GM12878 (cell line): ENCODE data around the gene DUSP22. TPM values are rescaled to one million over a fixed set of nuclear protein-coding genes. Genes with fewer than 3 reads are reported as not detected.
"Not testable (repeated sequence)": the region's sequence is repeated elsewhere in the genome, so short reads cannot be mapped to it uniquely, and the experiment has no call there.

Experiments
- ATAC-seq: fragments of 200-7000 bp; cut with Tn5 transposase; 3 replicates; pipeline ENCODE4 v1.9.1; 2020; ENCODE audit warnings: mild to moderate bottlenecking, moderate library complexity
- BruUV-seq: library from RNA; stranded (reverse); fragments of 400-500 nt; replicated peaks from 2 replicates; lab custom pipeline; 2021; lab: Mats Ljungman, UMichigan
- CTCF ChIA-PET: fragments of 300-600 bp; sonication (Branson Sonifier 250); formaldehyde crosslinking; extraction: SDS; loops from one replicate; lab custom pipeline; 2021; ENCODE audit warnings: inconsistent platforms; lab: Yijun Ruan, JAX
- POLR2A ChIA-PET: fragments of 350-600 bp; formaldehyde crosslinking; extraction: SDS; loops from one replicate; lab custom pipeline; 2021; ENCODE audit warnings: inconsistent platforms; lab: Charles Lee
- RAD21 ChIA-PET: fragments of 300-600 bp; sonication (Branson Sonifier 250); formaldehyde crosslinking; loops from one replicate; lab custom pipeline; 2023; ENCODE audit warnings: antibody characterized with exemption; ENCODE audit not compliant: unreplicated experiment; lab: Charles Lee
- SMC1A ChIA-PET: fragments of 300-600 bp; sonication (Branson Sonifier 250); formaldehyde crosslinking; loops from one replicate; lab custom pipeline; 2023; ENCODE audit not compliant: unreplicated experiment, uncharacterized antibody; lab: Charles Lee
- DNase-seq: peaks from one replicate; pipeline ENCODE4 v3.0.0-alpha.2; 2011; ENCODE audit warnings: low read depth, low spot score
- FAIRE-seq: peaks from 3 replicates; lab custom pipeline; 2011; peaks lifted over from hg19 to GRCh38; lab: Jason Lieb, UNC
- H2AFZ ChIP-seq: 2 replicates; pipeline ENCODE4 v1.6.0; 2011; ENCODE audit warnings: low read depth, low read length, control low read depth; ENCODE audit not compliant: control insufficient read depth
- H3K27ac ChIP-seq: 2 replicates; pipeline ENCODE4 v1.5.1; 2011; ENCODE audit warnings: control low read depth; ENCODE audit not compliant: control insufficient read depth, insufficient read depth
- H3K27me3 ChIP-seq, 2 experiments: replicated peaks in 1 of 2; 2 replicates each; pipeline versions ENCODE4 v1.6.0 to v1.6.1; 2011; ENCODE audit warnings: low read length in 1 of 2; ENCODE audit not compliant: control insufficient read depth in 2 of 2, insufficient read depth in 2 of 2
- H3K36me3 ChIP-seq, 2 experiments: 2 replicates each; pipeline ENCODE4 v1.5.1; 2011; ENCODE audit warnings: low read length in 1 of 2; ENCODE audit not compliant: control insufficient read depth in 2 of 2, insufficient read depth in 2 of 2
- H3K4me1 ChIP-seq: 2 replicates; pipeline ENCODE4 v1.6.1; 2011; ENCODE audit warnings: mild to moderate bottlenecking, low read length, moderate library complexity, mixed read lengths; ENCODE audit not compliant: control insufficient read depth, insufficient read depth
- H3K4me2 ChIP-seq: 2 replicates; pipeline ENCODE4 v1.6.0; 2011; ENCODE audit warnings: control low read depth; ENCODE audit not compliant: control insufficient read depth, insufficient read depth
- H3K4me3 ChIP-seq: fragments of 200-600 bp; sonication (generic); 2 replicates; pipeline ENCODE4 v1.5.1; 2016
- H3K79me2 ChIP-seq: 2 replicates; pipeline ENCODE4 v1.6.0; 2011; ENCODE audit warnings: low read length; ENCODE audit not compliant: control insufficient read depth, insufficient read depth
- H3K9ac ChIP-seq: 2 replicates; pipeline ENCODE4 v1.8.0; 2011; ENCODE audit warnings: low read length, control low read depth, mixed read lengths; ENCODE audit not compliant: control insufficient read depth, insufficient read depth
- H3K9me3 ChIP-seq: replicated peaks from 3 replicates; pipeline ENCODE4 v1.5.1; 2011; ENCODE audit warnings: mild to moderate bottlenecking, low read length; ENCODE audit not compliant: control insufficient read depth, insufficient read depth
- H4K20me1 ChIP-seq: 2 replicates; pipeline ENCODE4 v1.6.0; 2011; ENCODE audit not compliant: control insufficient read depth, insufficient read depth
- BHLHE40 ChIP-seq, 2 experiments: fragments of 450-650 bp in 1 of 2; IDR thresholded peaks; 2 replicates each; pipeline ENCODE4 v1.6.1; 2011 to 2017; ENCODE audit warnings: low read depth in 2 of 2, borderline replicate concordance in 1 of 2, improper control_type of control experiment in 1 of 2, low read length in 1 of 2, mild to moderate bottlenecking in 1 of 2
- ESRRA ChIP-seq: IDR thresholded peaks from 2 replicates; pipeline ENCODE4 v1.6.1; 2012; ENCODE audit warnings: mild to moderate bottlenecking, low read length, improper control_type of control experiment
- HCFC1 ChIP-seq: fragments of 150-350 bp; IDR thresholded peaks from 2 replicates; pipeline ENCODE4 v1.6.1; 2014; ENCODE audit warnings: low read length
- HDGF ChIP-seq: fragments of 450-650 bp; IDR thresholded peaks from 2 replicates; pipeline ENCODE4 v1.6.1; 2016; ENCODE audit warnings: antibody characterized with exemption
- RUNX3 ChIP-seq: IDR thresholded peaks from 2 replicates; pipeline ENCODE4 v1.6.1; 2012; ENCODE audit warnings: low read length, inconsistent platforms
- SIX5 ChIP-seq: IDR thresholded peaks from 2 replicates; pipeline ENCODE4 v1.6.1; 2011; ENCODE audit warnings: mild to moderate bottlenecking, low read depth, low read length, moderate library complexity; ENCODE audit not compliant: severe bottlenecking
- SMAD5 ChIP-seq: IDR thresholded peaks from 2 replicates; pipeline ENCODE4 v1.6.1; 2016; ENCODE audit warnings: antibody characterized with exemption, low read depth
- SMC3 ChIP-seq: IDR thresholded peaks from 2 replicates; pipeline ENCODE4 v1.6.1; 2011; ENCODE audit warnings: low read length, improper control_type of control experiment, borderline replicate concordance
- SP1 ChIP-seq: IDR thresholded peaks from one replicate; pipeline ENCODE4 v1.6.1; 2011; ENCODE audit warnings: low read depth, low read length
- SRF ChIP-seq, 2 experiments: IDR thresholded peaks; 2 replicates each; pipeline ENCODE4 v1.6.1; 2011; ENCODE audit warnings: low read depth in 2 of 2, low read length in 2 of 2, mild to moderate bottlenecking in 1 of 2, moderate library complexity in 1 of 2
- YBX1 ChIP-seq: fragments of 450-650 bp; IDR thresholded peaks from 2 replicates; pipeline ENCODE4 v1.6.1; 2016; ENCODE audit warnings: antibody characterized with exemption
- WGBS: methylation state at CpG from one replicate; pipeline ENCODE4 v1.1.6; 2016; ENCODE audit warnings: low lambda C conversion rate; ENCODE audit not compliant: insufficient replicate concordance, insufficient coverage; ENCODE audit errors: missing lambda C conversion rate; 5-methylcytosine and 5-hydroxymethylcytosine counted together
- in situ Hi-C: fragments of 300-500 bp; cut with MboI; formaldehyde crosslinking; loops from 9 replicates; pipeline ENCODE4 v1.14.3; 2018; ENCODE audit warnings: mixed read lengths
- intact Hi-C: fragments of 100-400 bp; cut with micrococcal nuclease; formaldehyde crosslinking; loops from one replicate; pipeline ENCODE4 v1.14.2; 2022; ENCODE audit not compliant: unreplicated experiment
- polyA plus RNA-seq, 11 experiments: library from polyadenylated mRNA; depleted of rRNA in 4 of 11; unstranded in 6 of 11; stranded (reverse) in 5 of 11; fragments of >200 nt; fragmentation: Nextera tagmentation in 4 of 11; fragmentation: Illumina TruSeq in 1 of 11; extraction: Ambion mirVana in 4 of 11; extraction: Trizol in 1 of 11; gene quantifications; 1 replicate in 1 of 11; 2 replicates in 10 of 11; pipeline versions ENCODE4 v1.2.1 to v1.2.3, GENCODE V29; 2011 to 2016; ENCODE audit warnings: inconsistent platforms in 2 of 11, missing spikeins in 2 of 11, low read depth in 1 of 11
- total RNA-seq, 4 experiments: library from RNA; depleted of rRNA in 3 of 4; stranded (reverse); fragments of >200 nt in 3 of 4; fragmentation: Illumina TruSeq in 1 of 4; extraction: Trizol in 1 of 4; gene quantifications; 2 replicates each; pipeline versions ENCODE4 v1.2.1 to v1.2.3, GENCODE V29; 2013 to 2021
- TF ChIP-seq, protein P1 (sequence below): IDR thresholded peaks from 2 replicates; pipeline ENCODE4 v1.6.1; 2012; ENCODE audit warnings: low read depth, low read length, improper control_type of control experiment

DUSP22 gene
- total and polyA plus RNA-seq, 10 of the 15 experiments (the other 5 are each of a cell fraction or from before 2014, with no cell fraction given) = 78.9 to 156 (median 107) TPM

DNA sequence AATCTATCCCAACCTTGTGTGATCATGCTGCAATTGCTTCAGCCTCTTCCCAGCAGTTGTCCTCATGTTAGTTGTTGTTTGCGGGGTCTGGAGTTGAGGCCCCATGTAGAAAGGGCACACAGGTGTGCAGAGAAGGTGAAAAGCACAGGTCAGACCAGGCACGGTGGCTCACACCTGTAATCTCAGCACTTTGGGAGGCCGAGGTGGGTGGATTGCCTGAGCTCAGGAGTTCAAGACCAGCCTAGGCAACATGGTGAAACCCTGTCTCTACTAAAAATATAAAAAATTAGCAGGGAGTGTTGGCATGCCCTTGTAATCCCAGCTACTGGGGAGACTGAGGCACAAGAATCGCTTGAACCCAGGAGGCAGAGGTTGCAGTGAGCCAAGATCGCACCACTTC is 6.4 kb upstream of the DUSP22 start:
- in situ Hi-C loops, H3K36me3 ChIP-seq, H3K4me3 ChIP-seq, H3K4me2 ChIP-seq, H3K9me3 ChIP-seq, H3K9ac ChIP-seq, H4K20me1 ChIP-seq, H2AFZ ChIP-seq, FAIRE-seq, ATAC-seq, DNase-seq, H3K27ac ChIP-seq, H3K27me3 ChIP-seq, BruUV-seq, H3K79me2 ChIP-seq: not testable (repeated sequence)
- ChIA-PET RAD21 (interaction anchor here (1.2 to 5.5 kb wide), 22 partner anchors 8 to 96 kb away, joined by 3 to 73 read pairs (median 10); no protein-coding TSS in a partner anchor), SMC1A (interaction anchor here (0.9 to 9.2 kb wide), 24 partner anchors 10 to 96 kb away, joined by 3 to 162 read pairs (median 6); no protein-coding TSS in a partner anchor), CTCF (interaction anchor here (1.4 to 3.1 kb wide), 10 partner anchors 13 to 97 kb away, joined by 3 to 20 read pairs (median 7); no protein-coding TSS in a partner anchor), POLR2A (interaction anchor here (0.9 to 3.8 kb wide), 15 partner anchors 13 to 117 kb away, joined by 3 to 39 read pairs (median 6); no protein-coding TSS in a partner anchor)
- TF ChIP-seq HCFC1 (0 out of 2 replicates have a peak, but pooled peaks have one; percentile 23), HDGF (peak; percentile 70; the same call in 1 of the 2 replicates)
- intact Hi-C loops = loop anchor here (1.0 kb wide), 1 partner anchor 50 kb away; no protein-coding TSS in a partner anchor
- H3K4me1 ChIP-seq = peaks cover 50% of the 10 kb centered on the region
- WGBS = 63% methylated on average over 5 of the region's 5 CpGs

DNA sequence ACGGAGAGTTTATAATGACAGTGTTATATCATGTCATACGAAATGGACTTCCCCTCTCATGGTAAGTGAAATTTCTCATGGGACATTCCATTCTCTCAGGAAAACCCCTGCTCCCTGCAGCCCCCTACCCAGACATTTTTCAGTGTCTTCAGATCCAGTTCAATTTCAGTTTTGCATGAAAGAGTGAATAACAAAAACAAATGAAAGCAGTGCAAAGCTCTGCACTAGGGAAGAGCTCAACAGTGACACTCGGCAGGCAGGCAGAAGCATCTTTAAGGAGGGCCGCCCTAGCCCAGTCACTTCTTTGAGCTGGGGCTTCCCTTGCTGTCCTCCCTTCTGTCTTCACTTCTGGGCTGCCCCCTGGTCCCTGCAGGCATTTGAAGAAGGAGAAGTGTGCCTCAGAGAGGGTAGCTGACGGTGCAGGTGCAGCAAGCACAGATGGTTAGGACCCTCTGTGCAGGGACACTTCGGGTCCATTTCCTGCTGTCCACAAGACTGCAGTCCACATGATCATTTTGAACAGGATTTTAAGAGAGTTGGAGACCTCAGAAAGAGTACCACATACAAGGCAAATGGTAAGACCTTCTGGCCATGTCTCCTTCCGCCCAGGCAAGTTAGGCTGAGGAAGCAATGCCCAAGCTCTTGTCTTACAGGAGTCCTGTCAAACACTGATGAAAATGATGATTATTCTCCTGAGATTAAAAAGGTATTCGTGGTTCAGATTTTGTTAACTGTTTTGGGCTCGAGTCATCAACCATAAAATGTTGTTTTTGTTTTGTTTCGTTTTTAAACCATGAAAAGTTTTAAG is 5.4 kb upstream of the DUSP22 start:
- Histone ChIP-seq H3K4me3 (peak overlapping the region; percentile 2; the same call in 1 of the 2 replicates), H2AFZ (peak overlapping the region; percentile 20), H3K9me3 (no peaks in the 10 kb centered on the region), H3K4me2 (peak overlapping the region; percentile 57), H3K4me1 (peaks cover 54% of the 10 kb centered on the region), H3K27me3 (no peaks in the 10 kb centered on the region), H4K20me1 (no peaks in the 10 kb centered on the region), H3K79me2 (peaks cover 19% of the 10 kb centered on the region), H3K27ac (peak overlapping the region; percentile 53), H3K9ac (peak overlapping the region; percentile 20), H3K36me3 (no peaks in the 10 kb centered on the region)
- ChIA-PET POLR2A (interaction anchor here (0.7 to 3.8 kb wide), 23 partner anchors 9 to 118 kb away, joined by 3 to 39 read pairs (median 4); partner anchors contain the start of gene IRF4), SMC1A (interaction anchor here (0.7 to 9.2 kb wide), 28 partner anchors 9 to 125 kb away, joined by 3 to 162 read pairs (median 6); no protein-coding TSS in a partner anchor), CTCF (interaction anchor here (0.6 to 3.1 kb wide), 19 partner anchors 9 to 103 kb away, joined by 3 to 20 read pairs (median 5); no protein-coding TSS in a partner anchor), RAD21 (interaction anchor here (0.6 to 5.5 kb wide), 32 partner anchors 10 to 113 kb away, joined by 3 to 73 read pairs (median 6); no protein-coding TSS in a partner anchor)
- intact Hi-C loops = loop anchor here (1.0 kb wide), 1 partner anchor 51 kb away; no protein-coding TSS in a partner anchor
- peak; percentile 48 for ATAC-seq
- FAIRE-seq = no peak
- BruUV-seq = TSS peak; percentile 80
- no peak for DNase-seq
- in situ Hi-C loops = no loop called here
- WGBS = 8% methylated on average over 10 of the region's 10 CpGs
- TF ChIP-seq, protein P1, sequence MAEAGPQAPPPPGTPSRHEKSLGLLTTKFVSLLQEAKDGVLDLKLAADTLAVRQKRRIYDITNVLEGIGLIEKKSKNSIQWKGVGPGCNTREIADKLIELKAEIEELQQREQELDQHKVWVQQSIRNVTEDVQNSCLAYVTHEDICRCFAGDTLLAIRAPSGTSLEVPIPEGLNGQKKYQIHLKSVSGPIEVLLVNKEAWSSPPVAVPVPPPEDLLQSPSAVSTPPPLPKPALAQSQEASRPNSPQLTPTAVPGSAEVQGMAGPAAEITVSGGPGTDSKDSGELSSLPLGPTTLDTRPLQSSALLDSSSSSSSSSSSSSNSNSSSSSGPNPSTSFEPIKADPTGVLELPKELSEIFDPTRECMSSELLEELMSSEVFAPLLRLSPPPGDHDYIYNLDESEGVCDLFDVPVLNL = no peak
- TF ChIP-seq RUNX3 = no peak
- no peak for TF ChIP-seq SP1
- peak; percentile 44; the same call in 1 of the 2 replicates for TF ChIP-seq SMC3
- no peak for TF ChIP-seq YBX1
- no peak for TF ChIP-seq SIX5
- TF ChIP-seq ESRRA = no peak
- TF ChIP-seq BHLHE40 (IDR thresholded peaks at IDR 0.05; ENCODE audit: borderline replicate concordance in 1 of 2, low read depth in 2 of 2, low read length in 1 of 2) = 0 out of 4 replicates have a peak, but pooled peaks of 1 of the 2 experiments have one; percentile 6
- TF ChIP-seq SRF (IDR thresholded peaks at IDR 0.05; ENCODE audit: low read depth in 2 of 2, low read length in 2 of 2) = no peak
- peak; percentile 61; the same call in 1 of the 2 replicates for TF ChIP-seq SMAD5
